Measurements from ENCODE around the gene CCDC102A.
A peak's percentile ranks its signal among the peaks of the same experiment; 100 is the strongest.
"Not testable (repeated sequence)": the region's sequence is repeated elsewhere in the genome, so short reads cannot be mapped to it uniquely, and the experiment has no call there.

The CCDC102A gene

GRCh38 chr16:57502048-57502775 is 34.2 kb downstream of the CCDC102A start:
- DNase-seq (ENCODE audit: low read depth, low spot score): no peak

GRCh38 chr16:57501492-57501891 is 34.9 kb downstream of the CCDC102A start:
- DNase-seq (ENCODE audit: low read depth, low spot score): no peak

- no peak for DNase-seq (ENCODE audit: low read depth, low spot score)
Observed at GRCh38 chr16:57500578-57501111, 35.7 kb downstream of the CCDC102A start.

GRCh38 chr16:57499941-57500340 is 36.4 kb downstream of the CCDC102A start:
- not testable (repeated sequence) for DNase-seq (ENCODE audit: low read depth, low spot score)

- no peak for DNase-seq (ENCODE audit: low read depth, low spot score)
Observed at GRCh38 chr16:57498031-57498430, 38.3 kb downstream of the CCDC102A start.

- no peak for DNase-seq (ENCODE audit: low read depth, low spot score)
Observed at GRCh38 chr16:57497121-57497520, 39.2 kb downstream of the CCDC102A start.

GRCh38 chr16:57493767-57494166 is 42.6 kb downstream of the CCDC102A start:
- DNase-seq (ENCODE audit: low read depth, low spot score): no peak

- no peak for DNase-seq (ENCODE audit: low read depth, low spot score)
Observed at GRCh38 chr16:57489229-57489628, 47.1 kb downstream of the CCDC102A start.

GRCh38 chr16:57486858-57487834 is 49.2 kb downstream of the CCDC102A start:
- DNase-seq (ENCODE audit: low read depth, low spot score): no peak

GRCh38 chr16:57485916-57486857 is 50.2 kb downstream of the CCDC102A start, which contains the start of gene DOK4:
Gene DOK4, minus strand, starts transcription at chr16:57486493. Its CDS starts 6,986 bp downstream, at chr16:57479507.
- DNase-seq (ENCODE audit: low read depth, low spot score): peak; percentile 90

- DNase-seq (ENCODE audit: low read depth, low spot score): no peak
Observed at GRCh38 chr16:57485091-57485915, 51.1 kb downstream of the CCDC102A start.

- DNase-seq (ENCODE audit: low read depth, low spot score): no peak
Observed at GRCh38 chr16:57484515-57485005, 51.8 kb downstream of the CCDC102A start.

GRCh38 chr16:57483725-57484514 is 52.5 kb downstream of the CCDC102A start:
- DNase-seq (ENCODE audit: low read depth, low spot score): no peak

GRCh38 chr16:57482845-57483545 is 53.4 kb downstream of the CCDC102A start:
- no peak for DNase-seq (ENCODE audit: low read depth, low spot score)

- no peak for DNase-seq (ENCODE audit: low read depth, low spot score)
Observed at GRCh38 chr16:57481421-57481820, 55.0 kb downstream of the CCDC102A start.

- no peak for DNase-seq (ENCODE audit: low read depth, low spot score)
Observed at GRCh38 chr16:57480754-57481230, 55.6 kb downstream of the CCDC102A start.

- peak; percentile 58 for DNase-seq (ENCODE audit: low read depth, low spot score)
Observed at GRCh38 chr16:57479976-57480753, 56.2 kb downstream of the CCDC102A start.

Data from astrocyte of the hippocampus (primary cell).